GM23338 (cell line): ENCODE results near the gene GPR35. TPM values are rescaled to one million over a fixed set of nuclear protein-coding genes. Genes with fewer than 3 reads are reported as not detected.

ENCODE experiments used
- ATAC-seq: fragments of 200-7000 bp; cut with Tn5 transposase; 3 replicates; pipeline ENCODE4 v1.9.1; 2020
- DNase-seq: peaks from one replicate; pipeline ENCODE4 v3.0.0-alpha.2; 2015; ENCODE audit warnings: low spot score
- H2AFZ ChIP-seq: fragments of 200-600 bp; sonication (generic); 2 replicates; pipeline ENCODE4 v1.8.0; 2016; ENCODE audit warnings: antibody characterized with exemption, mild to moderate bottlenecking, moderate library complexity
- H3F3A ChIP-seq: fragments of 200-600 bp; sonication (generic); replicated peaks from 2 replicates; pipeline ENCODE4 v1.8.0; 2017; ENCODE audit warnings: antibody characterized with exemption, mixed run types, low read depth
- H3K27ac ChIP-seq: fragments of 200-600 bp; sonication (generic); 2 replicates; pipeline ENCODE4 v1.6.1; 2016; ENCODE audit warnings: low read depth
- H3K27me3 ChIP-seq: fragments of 200-600 bp; sonication (generic); 2 replicates; pipeline ENCODE4 v1.8.0; 2016; ENCODE audit warnings: mild to moderate bottlenecking, mixed run types, moderate library complexity; ENCODE audit not compliant: insufficient read depth
- H3K36me3 ChIP-seq: fragments of 200-600 bp; sonication (generic); 2 replicates; pipeline ENCODE4 v1.8.0; 2016; ENCODE audit warnings: mild to moderate bottlenecking; ENCODE audit not compliant: insufficient read depth
- H3K4me1 ChIP-seq: fragments of 200-600 bp; sonication (generic); 2 replicates; pipeline ENCODE4 v1.8.0; 2016; ENCODE audit warnings: mild to moderate bottlenecking, moderate library complexity; ENCODE audit not compliant: insufficient read depth
- H3K4me2 ChIP-seq: fragments of 200-600 bp; sonication (generic); 2 replicates; pipeline ENCODE4 v1.7.1; 2017; ENCODE audit warnings: mixed run types
- H3K4me3 ChIP-seq: fragments of 200-600 bp; sonication (generic); 2 replicates; pipeline ENCODE4 v1.6.1; 2016; ENCODE audit warnings: mixed run types
- H3K79me2 ChIP-seq: fragments of 200-600 bp; sonication (generic); replicated peaks from 2 replicates; pipeline ENCODE4 v1.8.0; 2017; ENCODE audit warnings: mild to moderate bottlenecking; ENCODE audit not compliant: insufficient read depth
- H3K9me2 ChIP-seq: fragments of 200-600 bp; sonication (generic); 2 replicates; pipeline ENCODE4 v1.8.0; 2017; ENCODE audit not compliant: insufficient read depth
- H4K20me1 ChIP-seq: fragments of 200-600 bp; sonication (generic); replicated peaks from 2 replicates; pipeline ENCODE4 v1.8.0; 2017; ENCODE audit warnings: mild to moderate bottlenecking; ENCODE audit not compliant: insufficient read depth
- H3K27ac Mint-ChIP-seq: 2 replicates; pipeline ENCODE4 v1.8.0; 2020; ENCODE audit warnings: inconsistent platforms, mild to moderate bottlenecking, moderate library complexity, mixed read lengths
- H3K27me3 Mint-ChIP-seq: 3 replicates; pipeline ENCODE4 v1.8.0; 2022; ENCODE audit warnings: low read depth, mild to moderate bottlenecking, moderate library complexity, mixed read lengths, inconsistent platforms; ENCODE audit not compliant: insufficient read depth, poor library complexity
- H3K36me3 Mint-ChIP-seq: 3 replicates; pipeline ENCODE4 v1.8.0; 2021; ENCODE audit warnings: low read depth, mild to moderate bottlenecking, inconsistent platforms, moderate library complexity, mixed read lengths
- H3K4me1 Mint-ChIP-seq: 3 replicates; pipeline ENCODE4 v1.8.0; 2020; ENCODE audit warnings: mild to moderate bottlenecking, inconsistent platforms, mixed read lengths
- H3K4me3 Mint-ChIP-seq: 3 replicates; pipeline ENCODE4 v1.8.0; 2021; ENCODE audit warnings: moderate library complexity, mild to moderate bottlenecking, inconsistent platforms, mixed read lengths
- H3K9me3 Mint-ChIP-seq: 3 replicates; pipeline ENCODE4 v1.8.0; 2020; ENCODE audit warnings: moderate library complexity, mild to moderate bottlenecking, inconsistent platforms, mixed read lengths
- CREB1 ChIP-seq: fragments of 250-450 bp; sonication (Bioruptor Pico); IDR thresholded peaks from 2 replicates; pipeline ENCODE4 v1.5.0; 2020; ENCODE audit warnings: low read depth, mild to moderate bottlenecking, moderate library complexity
- EZH2 ChIP-seq: fragments of 200-600 bp; sonication (generic); IDR thresholded peaks from one replicate; pipeline ENCODE4 v1.8.0; 2017; ENCODE audit warnings: antibody characterized with exemption, mild to moderate bottlenecking, low read depth; ENCODE audit not compliant: unreplicated experiment
- EZH2phosphoT487 ChIP-seq: fragments of 200-600 bp; sonication (generic); IDR thresholded peaks from one replicate; pipeline ENCODE4 v1.8.1; 2018; ENCODE audit warnings: antibody characterized with exemption; ENCODE audit not compliant: unreplicated experiment
- JUNB ChIP-seq: IDR thresholded peaks from one replicate; pipeline ENCODE4 v1.6.1; 2016; ENCODE audit warnings: antibody characterized with exemption; ENCODE audit not compliant: unreplicated experiment
- NANOG ChIP-seq: IDR thresholded peaks from 2 replicates; pipeline ENCODE4 v1.6.1; 2016; ENCODE audit warnings: antibody characterized with exemption, borderline replicate concordance
- POLR2AphosphoS5 ChIP-seq: IDR thresholded peaks from 2 replicates; pipeline ENCODE4 v1.6.1; 2016; ENCODE audit warnings: antibody characterized with exemption, low read depth
- STAT1 ChIP-seq: IDR thresholded peaks from one replicate; pipeline ENCODE4 v1.6.1; 2016; ENCODE audit warnings: antibody characterized with exemption; ENCODE audit not compliant: unreplicated experiment
- ZNF114 ChIP-seq: fragments of 250-450 bp; sonication (Bioruptor Pico); IDR thresholded peaks from 2 replicates; pipeline ENCODE4 v1.5.0; 2020; ENCODE audit warnings: mild to moderate bottlenecking, moderate library complexity
- ZNF331 ChIP-seq: fragments of 250-450 bp; sonication (Bioruptor Pico); IDR thresholded peaks from 2 replicates; pipeline ENCODE4 v1.5.0; 2020; ENCODE audit warnings: low read depth, mild to moderate bottlenecking, moderate library complexity
- polyA plus RNA-seq: library from polyadenylated mRNA; unstranded; fragments of >200 nt; fragmentation: Nextera tagmentation; extraction: Ambion mirVana; gene quantifications from 2 replicates; pipeline ENCODE4 v1.2.1, GENCODE V29; 2016
- total RNA-seq: library from RNA; depleted of rRNA; stranded (reverse); fragments of >200 nt; shearing (Covaris generic); gene quantifications from 2 replicates; pipeline ENCODE4 v1.2.3, GENCODE V29; 2014
- TF ChIP-seq, protein P1 (sequence below): IDR thresholded peaks from 2 replicates; pipeline ENCODE4 v1.6.1; 2016; ENCODE audit warnings: antibody characterized with exemption
- TF ChIP-seq, protein P2 (sequence below): IDR thresholded peaks from one replicate; pipeline ENCODE4 v1.6.1; 2018; ENCODE audit warnings: antibody characterized with exemption; ENCODE audit not compliant: unreplicated experiment
- TF ChIP-seq, protein P3 (sequence below): fragments of 250-450 bp; sonication (Bioruptor Pico); IDR thresholded peaks from 2 replicates; pipeline ENCODE4 v1.5.0; 2020; ENCODE audit warnings: mild to moderate bottlenecking, moderate library complexity

The GPR35 gene
- total and polyA plus RNA-seq, 2 experiments from 2014 or later: not detected

DNA sequence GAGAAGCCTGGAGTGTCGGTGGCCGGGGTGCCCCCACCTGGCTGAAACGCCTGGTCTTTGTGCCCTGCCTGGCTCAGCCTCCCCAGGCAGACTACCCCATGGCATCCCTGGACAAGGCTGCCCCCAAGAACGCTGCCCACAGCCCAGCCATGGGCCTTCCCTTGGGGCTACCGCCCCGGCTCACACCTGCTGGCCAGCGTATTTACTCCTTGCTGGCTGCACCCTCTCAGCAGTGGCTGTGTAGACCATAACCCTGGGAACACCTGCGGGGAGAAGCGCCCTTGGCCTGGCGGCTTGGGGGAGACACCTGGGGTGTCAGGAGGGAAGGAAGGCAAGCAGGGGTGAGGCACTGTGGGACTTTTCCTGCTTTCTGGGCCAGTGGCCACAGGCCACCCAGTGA lies 21.4 kb upstream of the GPR35 start (continued):
- TF ChIP-seq EZH2phosphoT487: no peak
- TF ChIP-seq, protein P1, sequence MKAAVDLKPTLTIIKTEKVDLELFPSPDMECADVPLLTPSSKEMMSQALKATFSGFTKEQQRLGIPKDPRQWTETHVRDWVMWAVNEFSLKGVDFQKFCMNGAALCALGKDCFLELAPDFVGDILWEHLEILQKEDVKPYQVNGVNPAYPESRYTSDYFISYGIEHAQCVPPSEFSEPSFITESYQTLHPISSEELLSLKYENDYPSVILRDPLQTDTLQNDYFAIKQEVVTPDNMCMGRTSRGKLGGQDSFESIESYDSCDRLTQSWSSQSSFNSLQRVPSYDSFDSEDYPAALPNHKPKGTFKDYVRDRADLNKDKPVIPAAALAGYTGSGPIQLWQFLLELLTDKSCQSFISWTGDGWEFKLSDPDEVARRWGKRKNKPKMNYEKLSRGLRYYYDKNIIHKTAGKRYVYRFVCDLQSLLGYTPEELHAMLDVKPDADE: no peak
- no peak for TF ChIP-seq EZH2
- no peak for TF ChIP-seq NANOG

DNA sequence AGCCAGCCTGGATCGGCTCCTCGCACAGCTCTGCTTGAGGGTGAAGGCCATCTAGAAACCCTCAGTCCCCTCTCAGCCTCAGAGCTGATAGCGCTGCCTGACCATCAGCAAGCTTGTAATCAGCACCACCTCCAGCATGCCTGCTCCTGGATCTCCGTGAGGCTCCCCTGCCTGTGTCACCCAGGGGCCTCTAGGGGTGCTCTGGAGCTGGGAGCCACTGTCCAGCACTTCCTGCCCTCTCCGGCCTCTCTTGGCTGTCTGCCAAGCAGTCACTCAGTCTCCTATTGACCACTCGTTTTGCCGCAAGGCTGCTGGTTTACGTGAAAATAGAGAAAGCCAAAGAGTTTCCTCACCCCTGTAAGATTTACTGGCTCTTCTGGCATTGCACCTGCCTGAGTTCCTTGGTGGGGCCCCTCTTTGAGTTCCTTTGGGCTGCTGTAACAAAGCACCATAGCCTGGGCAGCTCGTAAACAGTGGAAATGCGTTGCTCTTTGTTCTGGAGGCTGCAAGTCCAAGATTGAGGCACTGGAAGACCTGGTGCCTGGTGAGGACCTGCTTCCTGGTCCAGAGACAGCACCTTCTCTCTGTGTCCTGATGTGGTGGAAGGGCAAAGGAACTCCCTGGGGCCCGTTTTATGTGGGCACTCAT lies 20.9 kb upstream of the GPR35 start:
- Mint-ChIP-seq H3K27me3 (peaks cover 2% of the 10 kb centered on the region), H3K4me3 (peak overlapping the region; percentile 44; the same call in 1 of the 3 replicates), H3K27ac (no peak overlapping the region), H3K9me3 (no peaks in the 10 kb centered on the region), H3K4me1 (no peaks in the 10 kb centered on the region), H3K36me3 (peaks cover 2% of the 10 kb centered on the region; the same call in 1 of the 3 replicates)
- ATAC-seq (peak; percentile 98), DNase-seq (peak; percentile 79)
- Histone ChIP-seq H3K36me3 (no peaks in the 10 kb centered on the region), H3K27me3 (no peaks in the 10 kb centered on the region), H3K4me1 (no peaks in the 10 kb centered on the region), H3K79me2 (no peaks in the 10 kb centered on the region), H3K9me2 (no peaks in the 10 kb centered on the region), H3K4me2 (no peak overlapping the region), H2AFZ (0 out of 2 replicates have a peak overlapping the region, but pooled peaks have one; percentile 84), H3F3A (no peaks in the 10 kb centered on the region), H3K4me3 (no peak overlapping the region), H4K20me1 (no peaks in the 10 kb centered on the region; the same call in 1 of the 2 replicates), H3K27ac (no peak overlapping the region)
- TF ChIP-seq, protein P2, sequence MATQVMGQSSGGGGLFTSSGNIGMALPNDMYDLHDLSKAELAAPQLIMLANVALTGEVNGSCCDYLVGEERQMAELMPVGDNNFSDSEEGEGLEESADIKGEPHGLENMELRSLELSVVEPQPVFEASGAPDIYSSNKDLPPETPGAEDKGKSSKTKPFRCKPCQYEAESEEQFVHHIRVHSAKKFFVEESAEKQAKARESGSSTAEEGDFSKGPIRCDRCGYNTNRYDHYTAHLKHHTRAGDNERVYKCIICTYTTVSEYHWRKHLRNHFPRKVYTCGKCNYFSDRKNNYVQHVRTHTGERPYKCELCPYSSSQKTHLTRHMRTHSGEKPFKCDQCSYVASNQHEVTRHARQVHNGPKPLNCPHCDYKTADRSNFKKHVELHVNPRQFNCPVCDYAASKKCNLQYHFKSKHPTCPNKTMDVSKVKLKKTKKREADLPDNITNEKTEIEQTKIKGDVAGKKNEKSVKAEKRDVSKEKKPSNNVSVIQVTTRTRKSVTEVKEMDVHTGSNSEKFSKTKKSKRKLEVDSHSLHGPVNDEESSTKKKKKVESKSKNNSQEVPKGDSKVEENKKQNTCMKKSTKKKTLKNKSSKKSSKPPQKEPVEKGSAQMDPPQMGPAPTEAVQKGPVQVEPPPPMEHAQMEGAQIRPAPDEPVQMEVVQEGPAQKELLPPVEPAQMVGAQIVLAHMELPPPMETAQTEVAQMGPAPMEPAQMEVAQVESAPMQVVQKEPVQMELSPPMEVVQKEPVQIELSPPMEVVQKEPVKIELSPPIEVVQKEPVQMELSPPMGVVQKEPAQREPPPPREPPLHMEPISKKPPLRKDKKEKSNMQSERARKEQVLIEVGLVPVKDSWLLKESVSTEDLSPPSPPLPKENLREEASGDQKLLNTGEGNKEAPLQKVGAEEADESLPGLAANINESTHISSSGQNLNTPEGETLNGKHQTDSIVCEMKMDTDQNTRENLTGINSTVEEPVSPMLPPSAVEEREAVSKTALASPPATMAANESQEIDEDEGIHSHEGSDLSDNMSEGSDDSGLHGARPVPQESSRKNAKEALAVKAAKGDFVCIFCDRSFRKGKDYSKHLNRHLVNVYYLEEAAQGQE: peak; percentile 49
- TF ChIP-seq EZH2phosphoT487: no peak
- no peak for TF ChIP-seq CREB1 (CRISPR knock-in tag)
- TF ChIP-seq, protein P3, sequence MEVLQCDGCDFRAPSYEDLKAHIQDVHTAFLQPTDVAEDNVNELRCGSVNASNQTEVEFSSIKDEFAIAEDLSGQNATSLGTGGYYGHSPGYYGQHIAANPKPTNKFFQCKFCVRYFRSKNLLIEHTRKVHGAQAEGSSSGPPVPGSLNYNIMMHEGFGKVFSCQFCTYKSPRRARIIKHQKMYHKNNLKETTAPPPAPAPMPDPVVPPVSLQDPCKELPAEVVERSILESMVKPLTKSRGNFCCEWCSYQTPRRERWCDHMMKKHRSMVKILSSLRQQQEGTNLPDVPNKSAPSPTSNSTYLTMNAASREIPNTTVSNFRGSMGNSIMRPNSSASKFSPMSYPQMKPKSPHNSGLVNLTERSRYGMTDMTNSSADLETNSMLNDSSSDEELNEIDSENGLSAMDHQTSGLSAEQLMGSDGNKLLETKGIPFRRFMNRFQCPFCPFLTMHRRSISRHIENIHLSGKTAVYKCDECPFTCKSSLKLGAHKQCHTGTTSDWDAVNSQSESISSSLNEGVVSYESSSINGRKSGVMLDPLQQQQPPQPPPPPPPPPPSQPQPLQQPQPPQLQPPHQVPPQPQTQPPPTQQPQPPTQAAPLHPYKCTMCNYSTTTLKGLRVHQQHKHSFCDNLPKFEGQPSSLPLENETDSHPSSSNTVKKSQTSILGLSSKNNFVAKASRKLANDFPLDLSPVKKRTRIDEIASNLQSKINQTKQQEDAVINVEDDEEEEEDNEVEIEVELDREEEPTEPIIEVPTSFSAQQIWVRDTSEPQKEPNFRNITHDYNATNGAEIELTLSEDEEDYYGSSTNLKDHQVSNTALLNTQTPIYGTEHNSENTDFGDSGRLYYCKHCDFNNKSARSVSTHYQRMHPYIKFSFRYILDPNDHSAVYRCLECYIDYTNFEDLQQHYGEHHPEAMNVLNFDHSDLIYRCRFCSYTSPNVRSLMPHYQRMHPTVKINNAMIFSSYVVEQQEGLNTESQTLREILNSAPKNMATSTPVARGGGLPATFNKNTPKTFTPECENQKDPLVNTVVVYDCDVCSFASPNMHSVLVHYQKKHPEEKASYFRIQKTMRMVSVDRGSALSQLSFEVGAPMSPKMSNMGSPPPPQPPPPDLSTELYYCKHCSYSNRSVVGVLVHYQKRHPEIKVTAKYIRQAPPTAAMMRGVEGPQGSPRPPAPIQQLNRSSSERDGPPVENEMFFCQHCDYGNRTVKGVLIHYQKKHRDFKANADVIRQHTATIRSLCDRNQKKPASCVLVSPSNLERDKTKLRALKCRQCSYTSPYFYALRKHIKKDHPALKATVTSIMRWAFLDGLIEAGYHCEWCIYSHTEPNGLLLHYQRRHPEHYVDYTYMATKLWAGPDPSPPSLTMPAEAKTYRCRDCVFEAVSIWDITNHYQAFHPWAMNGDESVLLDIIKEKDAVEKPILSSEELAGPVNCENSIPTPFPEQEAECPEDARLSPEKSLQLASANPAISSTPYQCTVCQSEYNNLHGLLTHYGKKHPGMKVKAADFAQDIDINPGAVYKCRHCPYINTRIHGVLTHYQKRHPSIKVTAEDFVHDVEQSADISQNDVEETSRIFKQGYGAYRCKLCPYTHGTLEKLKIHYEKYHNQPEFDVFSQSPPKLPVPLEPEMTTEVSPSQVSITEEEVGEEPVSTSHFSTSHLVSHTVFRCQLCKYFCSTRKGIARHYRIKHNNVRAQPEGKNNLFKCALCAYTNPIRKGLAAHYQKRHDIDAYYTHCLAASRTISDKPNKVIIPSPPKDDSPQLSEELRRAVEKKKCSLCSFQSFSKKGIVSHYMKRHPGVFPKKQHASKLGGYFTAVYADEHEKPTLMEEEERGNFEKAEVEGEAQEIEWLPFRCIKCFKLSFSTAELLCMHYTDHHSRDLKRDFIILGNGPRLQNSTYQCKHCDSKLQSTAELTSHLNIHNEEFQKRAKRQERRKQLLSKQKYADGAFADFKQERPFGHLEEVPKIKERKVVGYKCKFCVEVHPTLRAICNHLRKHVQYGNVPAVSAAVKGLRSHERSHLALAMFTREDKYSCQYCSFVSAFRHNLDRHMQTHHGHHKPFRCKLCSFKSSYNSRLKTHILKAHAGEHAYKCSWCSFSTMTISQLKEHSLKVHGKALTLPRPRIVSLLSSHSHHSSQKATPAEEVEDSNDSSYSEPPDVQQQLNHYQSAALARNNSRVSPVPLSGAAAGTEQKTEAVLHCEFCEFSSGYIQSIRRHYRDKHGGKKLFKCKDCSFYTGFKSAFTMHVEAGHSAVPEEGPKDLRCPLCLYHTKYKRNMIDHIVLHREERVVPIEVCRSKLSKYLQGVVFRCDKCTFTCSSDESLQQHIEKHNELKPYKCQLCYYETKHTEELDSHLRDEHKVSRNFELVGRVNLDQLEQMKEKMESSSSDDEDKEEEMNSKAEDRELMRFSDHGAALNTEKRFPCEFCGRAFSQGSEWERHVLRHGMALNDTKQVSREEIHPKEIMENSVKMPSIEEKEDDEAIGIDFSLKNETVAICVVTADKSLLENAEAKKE (CRISPR knock-in tag): no peak
- no peak for TF ChIP-seq ZNF114 (CRISPR knock-in tag)
- TF ChIP-seq, protein P1: 0 out of 2 replicates have a peak, but pooled peaks have one; percentile 27
- no peak for TF ChIP-seq EZH2
- no peak for TF ChIP-seq JUNB
- no peak for TF ChIP-seq STAT1
- TF ChIP-seq ZNF331 (CRISPR knock-in tag): no peak
- TF ChIP-seq NANOG: no peak
- no peak for TF ChIP-seq POLR2AphosphoS5
